GDM1 (cell line): ENCODE results near the gene NBPF3.

ENCODE experiments used
- DNase-seq: peaks from one replicate; lab custom pipeline; 2025; lab: John Stamatoyannopoulos, UW

NBPF3 gene

DNA sequence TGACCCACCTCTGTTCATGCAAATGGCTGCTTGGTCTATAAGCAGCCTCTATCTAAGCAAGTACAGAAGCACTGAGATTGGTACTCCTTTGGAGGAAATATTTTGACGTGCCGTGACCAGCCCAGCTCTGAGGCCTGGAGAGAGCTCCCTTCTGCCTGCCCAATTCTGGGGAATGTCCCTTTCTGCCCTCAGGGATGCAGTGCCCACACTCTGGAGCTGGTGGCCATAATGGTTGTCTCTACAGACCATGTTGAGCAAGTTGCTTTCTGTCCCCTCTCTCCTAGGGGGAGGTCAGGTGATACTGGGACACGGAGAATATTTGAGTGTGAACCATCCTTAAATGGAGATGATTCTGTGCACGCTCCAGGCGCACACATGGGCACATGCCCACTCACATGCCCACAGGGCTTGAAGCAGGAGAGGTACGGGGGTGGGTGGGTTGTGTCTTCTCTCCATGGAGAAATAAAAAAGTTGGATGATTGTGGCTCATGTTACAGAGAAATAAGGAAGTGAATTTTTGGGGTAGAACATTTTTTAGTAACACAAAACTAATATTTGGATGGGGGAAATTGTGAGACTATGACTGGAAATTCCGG, 55.4 kb downstream of the NBPF3 start:
- DNase-seq: no peak

DNA sequence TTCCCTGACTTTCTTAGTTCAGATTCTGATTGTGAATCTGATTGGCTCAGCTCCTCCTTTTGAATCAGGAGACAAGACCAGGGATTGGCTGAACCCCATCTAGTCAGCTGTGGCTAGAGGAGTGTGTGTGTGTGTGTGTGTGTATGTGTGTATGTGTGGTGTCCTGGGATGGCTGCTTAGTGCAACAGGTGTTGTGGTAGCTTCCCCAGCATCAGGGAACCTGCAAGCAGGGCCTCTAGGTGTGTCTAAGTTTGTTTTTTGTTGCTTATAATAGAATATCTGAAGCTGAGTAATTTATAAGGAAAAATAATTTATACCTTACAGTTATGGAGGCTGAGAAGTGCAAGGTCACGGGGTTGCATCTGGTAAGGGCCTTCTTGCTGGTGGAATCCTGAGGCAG, 56.1 kb downstream of the NBPF3 start:
- DNase-seq: no peak

DNA sequence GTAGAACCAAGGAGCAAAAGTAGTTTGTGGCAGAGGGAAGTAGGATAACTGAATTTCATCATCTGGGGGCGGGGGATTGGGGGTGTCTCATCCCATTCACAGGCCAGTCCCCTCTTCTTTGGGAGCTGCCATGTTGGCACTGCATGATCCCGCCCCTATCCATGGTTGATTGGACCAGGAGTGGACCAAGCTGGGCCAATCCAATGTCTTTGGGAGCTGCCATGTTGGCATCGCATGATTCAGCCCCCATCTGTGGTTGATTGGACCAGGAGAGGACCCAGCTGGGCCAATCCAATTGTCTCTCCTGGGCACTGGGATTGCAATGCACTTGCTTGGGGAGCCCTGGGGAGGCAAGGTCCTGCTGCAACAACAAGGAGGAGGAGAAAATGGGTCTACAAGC, 56.9 kb downstream of the NBPF3 start:
- no peak for DNase-seq

DNA sequence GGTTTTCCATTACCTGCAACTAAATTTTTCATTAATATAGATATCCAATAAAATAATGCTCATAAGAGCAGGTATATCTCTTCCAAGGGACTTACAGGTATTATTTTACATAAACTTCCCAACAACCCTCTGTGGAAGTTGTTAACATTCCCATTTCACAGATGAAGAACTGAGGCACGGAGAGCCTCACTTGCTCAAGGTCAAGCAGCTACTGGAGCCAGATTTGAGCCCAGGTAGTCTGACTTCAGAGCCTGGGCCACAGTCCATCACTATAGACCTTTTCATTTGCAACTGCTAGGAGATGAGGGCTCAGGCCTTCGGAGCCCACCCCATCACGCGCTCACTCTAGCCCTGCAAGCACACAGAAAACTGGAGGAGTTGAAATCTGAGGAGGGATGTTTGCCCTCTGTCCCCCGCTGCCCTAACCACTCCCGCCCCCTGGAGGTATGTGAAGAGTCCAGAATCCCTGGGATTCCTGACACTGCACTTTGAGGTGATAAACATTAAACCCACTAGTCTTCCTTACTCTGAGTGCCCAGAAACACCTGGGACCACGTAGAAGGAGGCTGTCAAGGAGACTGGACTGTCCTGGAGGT, 57.6 kb downstream of the NBPF3 start:
- no peak for DNase-seq

DNA sequence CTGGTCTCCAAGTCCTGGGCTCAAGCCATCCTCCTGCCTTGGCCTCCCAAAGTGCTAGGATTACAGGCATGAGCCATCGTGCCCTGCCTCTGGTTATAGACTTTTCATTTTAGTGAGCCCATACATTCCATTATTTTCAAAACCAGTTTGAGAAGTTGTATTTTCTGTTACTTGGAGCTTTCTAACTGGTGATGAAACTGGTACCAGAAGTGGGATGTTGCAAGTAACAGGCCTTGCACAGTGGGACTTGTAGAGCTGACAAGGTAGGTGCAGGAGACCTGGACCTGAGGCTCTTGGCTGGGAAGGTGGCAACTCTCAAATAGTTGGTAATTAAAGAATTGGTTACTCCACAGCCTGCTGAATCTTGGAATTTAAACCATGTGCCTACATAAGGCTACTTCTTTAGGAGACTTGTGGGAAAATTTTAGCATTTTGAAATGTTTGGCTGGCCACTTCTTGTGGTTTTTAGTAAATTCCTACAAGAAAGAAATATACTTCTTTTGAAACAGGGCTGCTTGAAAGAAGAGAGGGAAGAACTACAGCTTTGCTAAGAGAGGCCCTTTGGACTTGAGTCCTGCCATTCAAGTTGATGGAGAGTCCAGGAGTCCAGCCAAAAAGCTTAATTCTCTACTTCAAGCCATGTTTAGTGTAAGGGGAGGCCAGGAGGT, 59.5 kb downstream of the NBPF3 start:
- no peak for DNase-seq

DNA sequence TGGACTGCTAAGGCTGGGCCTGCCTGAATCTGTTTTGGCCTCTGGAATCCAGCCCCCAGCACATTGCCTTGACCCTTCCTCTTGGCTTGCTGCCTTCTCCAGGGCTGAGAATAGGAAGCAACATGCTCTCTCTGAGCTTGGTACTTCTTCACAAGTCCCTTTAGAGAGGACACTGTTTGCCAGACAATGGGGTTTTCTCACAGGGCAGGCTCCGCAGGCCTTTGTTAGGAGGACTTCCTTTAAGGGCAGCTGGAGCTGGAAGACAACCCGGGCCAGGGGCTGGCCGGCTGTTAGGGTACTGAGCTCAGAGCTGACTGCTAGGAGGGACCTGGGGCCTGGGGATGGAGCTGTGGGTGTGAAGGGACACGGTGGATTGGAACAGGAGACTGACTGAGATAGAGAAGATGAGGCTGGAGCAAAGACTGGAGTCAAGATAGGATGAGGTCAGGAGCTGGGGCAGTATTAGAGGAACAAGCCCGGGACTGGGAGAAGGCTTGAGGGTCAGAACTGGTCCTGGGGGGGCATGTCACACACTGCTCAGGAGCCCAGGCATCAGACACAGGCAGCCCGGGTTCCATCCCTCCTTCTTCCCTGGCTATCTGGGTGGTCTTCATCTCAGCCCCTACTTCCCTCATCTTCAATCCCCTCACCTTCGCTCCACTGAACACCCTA, 63.9 kb downstream of the NBPF3 start:
- no peak for DNase-seq

DNA sequence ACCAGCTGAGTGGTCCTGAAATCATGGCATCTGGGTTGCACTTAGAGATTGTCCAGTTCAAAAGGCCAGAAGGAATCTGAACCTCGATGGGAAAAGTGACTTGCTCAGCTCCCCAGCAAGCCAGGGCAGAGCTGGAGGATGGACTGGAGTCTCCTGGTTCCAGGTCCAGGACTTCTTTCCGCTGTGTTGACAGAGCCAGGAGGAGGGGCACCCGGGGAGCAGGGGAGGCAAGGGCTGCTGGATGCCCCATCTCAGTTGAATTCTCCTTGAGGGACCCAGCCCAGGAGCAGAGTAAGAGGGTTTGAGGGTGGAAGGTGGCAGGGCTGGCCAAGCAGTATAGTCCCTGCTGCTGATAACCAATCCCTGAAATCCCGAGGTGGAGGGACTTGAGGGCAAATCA, 66.9 kb downstream of the NBPF3 start:
- DNase-seq: no peak

DNA sequence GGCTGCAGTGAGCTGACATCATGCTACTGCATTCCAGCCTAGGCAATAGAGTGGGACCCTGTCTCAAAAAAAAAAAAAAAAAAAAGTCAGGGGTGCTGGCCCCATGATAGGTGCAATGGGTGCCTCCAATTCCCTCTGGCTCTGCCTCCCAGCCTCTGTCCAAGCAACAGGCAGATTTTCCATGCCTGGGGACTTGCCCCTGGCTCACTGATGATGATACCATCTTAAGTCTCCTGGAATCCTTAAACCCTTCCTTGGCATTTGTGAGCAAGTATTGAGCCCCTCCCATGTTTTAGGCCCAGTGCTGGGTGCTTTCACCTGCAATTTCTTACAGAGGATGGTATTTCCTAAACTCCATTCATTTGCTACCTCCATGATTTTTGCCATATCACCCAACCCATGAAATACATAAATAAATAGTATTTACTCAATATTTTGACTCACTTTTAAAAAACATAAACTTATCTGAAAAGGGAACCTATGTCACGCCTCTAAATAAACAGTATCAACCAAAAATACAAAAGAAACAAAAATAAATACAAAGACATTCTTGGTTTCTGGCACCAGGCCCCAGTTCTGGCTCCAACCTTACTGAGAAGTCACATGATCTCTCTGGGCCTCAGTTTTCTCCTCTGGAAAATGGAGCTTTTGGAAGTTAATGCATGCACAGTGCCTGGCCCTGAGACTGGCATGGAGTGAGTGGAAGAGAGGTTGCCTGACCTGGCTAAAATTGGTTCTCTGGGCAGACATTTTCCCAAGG, 67.8 kb downstream of the NBPF3 start:
- DNase-seq: no peak

DNA sequence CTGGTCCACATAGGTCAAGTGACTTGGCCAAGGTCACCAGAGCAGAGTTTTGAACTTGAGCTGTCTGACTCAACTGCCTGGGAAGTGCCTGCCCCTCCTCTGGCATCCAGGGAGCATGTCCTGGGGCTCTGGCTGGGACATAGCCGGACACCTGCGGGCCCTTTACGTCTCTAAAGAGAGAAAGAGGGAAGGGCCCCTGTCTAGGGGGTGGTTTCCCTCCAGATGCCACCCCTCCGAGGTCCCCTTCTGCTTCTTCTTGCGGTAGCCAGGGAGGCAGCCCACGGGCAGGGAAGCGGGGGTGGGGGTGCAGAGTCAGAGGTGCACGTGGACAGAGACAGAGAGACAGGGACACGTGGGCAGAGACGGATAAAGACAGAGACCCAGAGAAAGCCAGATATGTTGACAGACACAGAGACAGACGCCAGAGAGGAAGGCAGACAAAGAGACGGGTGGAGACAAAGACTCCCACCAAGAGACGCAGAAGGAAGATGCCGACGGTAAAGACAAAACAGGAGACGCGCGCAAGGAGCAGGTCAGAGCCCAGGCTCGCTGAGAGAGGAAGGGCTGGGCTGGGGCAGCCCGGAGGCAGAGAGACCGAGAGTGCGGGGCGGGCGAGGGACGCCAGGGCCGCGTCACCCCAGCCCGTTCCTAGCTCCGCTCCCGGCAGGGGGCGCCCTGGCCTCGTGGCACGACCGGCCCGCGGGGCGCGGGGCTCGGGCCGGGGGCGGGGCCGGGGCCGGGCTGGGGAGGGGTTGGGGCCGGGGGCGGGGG, 68.8 kb downstream of the NBPF3 start:
- no peak for DNase-seq

DNA sequence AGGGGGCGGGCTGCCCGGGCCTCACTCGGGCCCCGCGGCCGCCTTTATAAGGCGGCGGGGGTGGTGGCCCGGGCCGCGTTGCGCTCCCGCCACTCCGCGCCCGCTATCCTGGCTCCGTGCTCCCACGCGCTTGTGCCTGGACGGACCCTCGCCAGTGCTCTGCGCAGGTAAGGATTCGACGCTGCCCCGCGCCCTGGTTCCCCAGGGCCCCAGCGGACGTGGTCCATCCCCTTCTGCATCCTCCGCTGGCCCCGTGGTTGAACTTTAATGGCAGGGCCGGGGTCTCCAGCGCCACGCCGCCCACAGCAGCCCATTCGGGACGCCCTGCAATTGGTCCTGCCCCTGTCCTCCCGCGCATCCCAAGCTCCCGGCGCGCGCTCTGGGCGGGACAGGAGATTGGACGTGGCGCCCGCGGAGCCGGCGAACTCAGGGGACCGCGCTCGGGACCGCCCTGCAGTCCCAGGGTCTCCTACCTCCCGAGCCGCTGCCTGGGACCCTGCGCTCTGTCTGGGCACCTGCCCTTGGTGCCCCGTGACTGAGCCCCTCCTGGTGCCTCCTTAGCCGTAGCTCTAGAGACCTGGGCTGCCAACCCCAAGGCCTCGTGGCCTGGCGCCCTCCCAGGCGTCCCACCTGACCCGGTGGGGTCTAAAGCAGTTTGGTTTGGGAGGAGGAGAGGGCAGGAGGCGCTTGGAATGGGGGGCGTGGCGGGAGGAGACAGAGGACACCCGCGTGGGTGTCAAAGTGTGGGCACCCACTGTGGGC, 69.6 kb downstream of the NBPF3 start, which contains the start of gene ALPL:
ALPL (plus strand) TSS at position 73 of the 762 bp plus-strand sequence. CDS start 44,659 bp downstream, outside the sequence.
- DNase-seq: no peak

DNA sequence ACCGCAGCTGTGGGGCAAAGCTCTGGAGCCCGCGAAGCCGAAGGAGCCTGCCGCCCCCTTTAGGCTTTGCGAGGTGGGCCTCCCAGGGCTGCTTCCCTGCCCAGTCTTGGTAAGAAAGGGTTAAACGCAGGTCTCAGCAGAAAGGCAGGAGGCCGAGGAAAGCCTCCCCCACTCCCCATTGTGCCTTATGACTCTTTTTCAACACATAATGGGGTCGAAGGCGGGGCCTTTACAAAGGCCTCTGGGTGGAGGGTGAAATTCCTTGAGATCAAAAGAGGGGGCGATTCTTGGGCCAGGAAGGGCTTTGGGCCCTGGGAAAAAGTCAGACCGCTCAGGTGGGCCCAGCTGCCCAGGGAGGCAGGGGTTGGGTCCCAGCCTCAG, 70.2 kb downstream of the NBPF3 start:
- DNase-seq: no peak

DNA sequence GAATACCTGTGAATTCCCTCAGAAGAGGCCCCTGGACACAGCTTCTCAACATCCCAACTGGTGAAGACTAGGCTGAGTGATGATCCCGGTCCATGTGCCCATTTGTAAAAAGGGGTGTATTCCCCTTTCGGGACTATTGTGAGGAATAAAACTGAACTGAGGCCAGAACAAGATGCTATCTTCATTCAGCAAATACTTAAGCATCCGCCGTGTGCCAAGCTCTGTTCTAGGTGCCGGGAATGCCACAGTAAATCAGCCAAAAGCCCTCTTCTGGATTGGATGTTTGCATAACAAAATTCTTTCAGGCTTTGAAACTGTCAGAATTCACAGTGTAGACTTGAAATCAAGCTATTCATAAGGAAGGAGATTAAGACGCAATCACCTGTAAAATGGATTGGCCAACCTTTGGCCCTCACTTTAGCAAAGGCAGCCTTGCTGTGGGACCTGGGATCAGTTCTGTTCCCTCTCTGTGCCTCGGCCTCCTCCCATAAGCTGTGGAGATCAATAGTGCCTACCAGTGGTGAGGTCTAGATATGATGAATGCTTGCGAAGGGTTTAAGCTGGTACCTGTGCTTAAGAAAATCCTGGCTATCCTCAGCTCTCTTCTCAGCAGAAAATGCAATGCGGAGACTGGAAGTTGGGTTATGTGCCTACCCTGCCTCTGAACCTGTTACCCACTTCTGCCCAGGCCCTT, 71.1 kb downstream of the NBPF3 start:
- DNase-seq: no peak

DNA sequence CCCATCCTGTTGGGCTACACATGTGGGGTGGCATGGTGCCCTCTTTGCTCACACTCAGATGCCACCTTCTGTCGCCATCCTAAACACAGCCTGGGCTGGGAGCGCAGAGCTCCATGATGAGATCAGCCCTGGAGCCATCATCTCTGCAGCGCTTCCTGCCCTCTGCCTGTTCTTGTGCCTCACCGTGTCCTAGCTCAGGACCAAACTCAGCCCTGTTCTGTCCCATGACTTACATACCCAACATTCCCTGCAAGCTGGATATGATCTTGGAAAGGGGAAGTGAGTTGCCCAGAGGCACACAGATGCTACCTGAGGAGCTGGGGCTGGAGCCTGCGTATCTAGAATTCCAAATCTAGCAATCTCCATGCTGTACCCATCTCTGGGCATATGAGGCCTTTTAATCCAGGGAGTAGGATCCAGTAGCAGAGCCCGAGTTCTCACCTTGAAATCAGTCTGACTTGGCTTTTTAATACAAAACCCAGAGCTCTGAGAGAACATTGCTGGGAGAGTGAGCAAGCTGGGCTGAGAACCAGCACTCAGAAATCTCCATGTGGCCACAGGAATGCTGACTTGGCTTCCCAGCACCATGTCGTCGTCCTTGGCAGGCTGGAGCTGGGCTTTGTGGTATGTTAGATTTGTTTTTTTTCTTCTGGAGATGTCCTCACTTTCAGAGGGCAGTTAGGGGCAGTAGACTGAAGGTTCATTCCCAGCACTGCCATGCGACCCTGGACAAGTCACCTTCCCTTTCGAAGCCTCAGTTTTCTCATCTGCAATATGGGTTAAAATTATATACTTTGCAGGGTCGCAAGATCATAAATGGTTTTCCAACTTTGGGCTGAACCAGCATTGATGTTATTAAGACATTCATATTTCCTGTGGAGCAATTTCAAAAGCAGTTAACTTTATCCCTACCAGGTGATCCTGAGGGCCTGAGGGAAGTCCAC, 71.9 kb downstream of the NBPF3 start:
- DNase-seq: no peak

DNA sequence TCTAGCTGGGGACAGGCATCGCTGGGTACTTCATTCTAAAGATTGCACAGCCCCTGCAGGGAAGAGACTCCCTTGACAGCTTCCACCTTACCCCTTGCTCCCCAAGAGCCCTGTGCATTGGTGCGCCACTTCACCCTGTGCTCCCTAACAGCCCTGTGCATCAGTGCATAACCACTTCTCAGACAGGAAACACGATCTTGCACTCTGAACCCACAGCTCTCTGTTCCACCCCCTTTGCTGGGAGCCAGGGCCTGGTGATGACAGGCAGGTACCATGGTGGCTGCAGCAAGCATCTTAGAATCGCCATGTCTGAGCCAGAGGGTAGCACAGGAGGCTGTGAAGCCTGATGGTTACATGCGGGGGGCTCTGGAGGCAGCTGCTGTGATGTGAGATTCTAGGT, 74.3 kb downstream of the NBPF3 start:
- DNase-seq: no peak

DNA sequence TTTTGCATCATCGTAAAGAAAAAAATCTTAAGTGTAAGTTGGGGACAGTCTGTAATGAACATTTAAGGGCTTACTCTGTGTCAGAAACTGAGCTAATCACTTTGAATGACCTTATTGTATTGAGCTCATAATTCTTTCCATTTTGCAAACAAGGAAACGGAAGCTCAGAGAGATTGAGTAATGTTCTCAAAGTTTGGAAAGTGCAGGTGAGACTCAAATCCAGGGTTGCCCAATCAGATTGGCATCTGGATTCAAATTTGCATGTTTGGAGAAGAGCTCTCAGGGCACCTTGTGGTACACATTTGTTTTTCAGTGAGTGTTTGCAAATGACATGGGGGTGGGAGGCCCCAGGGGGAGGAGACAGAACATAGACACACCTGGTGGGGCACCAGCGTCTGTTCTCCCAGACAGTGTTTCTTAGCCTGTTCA, 77.2 kb downstream of the NBPF3 start:
- DNase-seq: no peak

DNA sequence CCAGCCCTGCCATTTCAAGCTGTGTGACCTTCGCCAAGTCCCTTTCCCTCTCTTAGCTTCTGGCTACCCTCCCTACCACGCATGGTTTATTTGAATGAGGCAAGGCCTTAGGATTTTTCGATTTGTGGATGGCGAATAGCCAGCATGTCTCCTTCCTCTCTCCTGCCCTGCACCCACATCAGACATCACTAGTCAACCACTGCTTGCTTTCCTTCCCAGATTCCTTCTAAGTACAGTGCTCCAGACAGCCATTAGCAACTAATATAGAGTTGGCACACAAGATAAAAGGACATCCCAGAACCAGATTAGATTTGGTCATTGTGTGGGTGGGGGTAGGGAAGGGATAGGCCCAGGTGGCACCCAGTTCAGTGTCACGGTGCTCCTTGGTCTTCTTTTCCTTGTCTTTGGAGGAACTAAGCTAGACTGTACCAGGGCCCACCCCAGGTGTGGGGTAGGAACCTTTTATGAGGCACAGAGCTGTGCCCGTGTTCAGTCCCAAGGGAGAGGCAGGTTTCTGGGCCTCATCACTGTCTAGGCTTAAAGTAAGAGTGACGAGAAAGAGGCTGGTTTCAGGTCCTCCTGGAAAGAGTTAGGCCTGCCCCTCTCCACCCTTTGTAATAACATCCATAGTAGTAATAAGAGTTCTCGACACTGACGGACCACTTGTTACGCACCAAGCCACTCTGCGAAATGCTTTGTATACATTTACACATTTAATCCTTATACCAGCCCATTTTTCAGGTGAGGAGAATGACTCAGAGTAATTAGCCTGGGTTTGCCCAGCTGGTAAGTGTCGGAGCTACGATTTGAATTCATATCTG, 77.9 kb downstream of the NBPF3 start:
- no peak for DNase-seq

DNA sequence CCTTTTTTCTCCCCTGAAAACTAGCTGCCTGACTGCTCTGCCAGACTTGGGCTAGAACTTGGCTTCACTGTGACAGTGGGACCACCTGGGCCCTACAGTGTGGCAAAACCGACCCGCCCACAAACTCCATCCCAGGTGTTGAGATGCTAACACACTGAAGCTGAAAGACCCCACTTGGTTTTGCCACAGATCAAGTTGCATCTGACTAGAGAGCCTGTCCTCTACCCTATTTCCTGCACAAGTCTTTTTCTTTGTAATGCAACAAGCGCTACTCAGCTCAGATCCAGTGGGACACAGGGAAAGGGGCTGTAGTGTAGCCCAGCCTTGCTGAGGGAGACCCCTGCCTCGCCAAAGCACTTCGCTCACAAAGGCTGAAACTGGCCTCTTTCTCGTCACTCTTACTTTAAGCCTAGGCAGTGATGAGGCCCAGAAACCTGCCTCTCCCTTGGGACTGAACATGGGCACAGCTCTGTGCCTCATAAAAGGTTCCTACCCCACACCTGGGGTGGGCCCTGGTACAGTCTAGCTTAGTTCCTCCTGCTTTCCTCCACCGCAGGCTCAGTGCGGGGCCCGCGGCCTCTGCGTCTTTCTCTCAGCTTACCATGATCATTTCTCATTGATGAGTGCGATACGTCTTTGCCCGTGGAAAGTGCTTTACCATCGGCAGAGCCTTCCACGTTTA, 79.0 kb downstream of the NBPF3 start:
- DNase-seq: no peak
